ENCODE results near the gene ZFAND2B.
A peak's percentile ranks its signal among the peaks of the same experiment; 100 is the strongest.

Gene ZFAND2B

GRCh38 chr2:219214786-219215185 lies 8.2 kb downstream of the ZFAND2B start:
- Mint-ChIP-seq H3K27me3 (peaks cover 15% of the 10 kb centered on the region), H3K36me3 (ENCODE audit: low read depth) (peaks cover 70% of the 10 kb centered on the region), H3K9me3 (no peaks in the 10 kb centered on the region), H3K4me1 (ENCODE audit: low read depth) (peaks cover 40% of the 10 kb centered on the region), H3K4me3 (no peak overlapping the region), H3K27ac (no peak overlapping the region)
- intact Hi-C loops (cut with micrococcal nuclease): loop anchor here (5.0 kb wide), 1 partner anchor 38 kb away; the partner anchor contains the start of genes TUBA4A and TUBA4B

- Mint-ChIP-seq H3K27ac (peak overlapping the region; percentile 61), H3K36me3 (ENCODE audit: low read depth) (peaks cover 70% of the 10 kb centered on the region), H3K4me3 (no peak overlapping the region), H3K9me3 (no peaks in the 10 kb centered on the region), H3K4me1 (ENCODE audit: low read depth) (peaks cover 47% of the 10 kb centered on the region), H3K27me3 (peaks cover 24% of the 10 kb centered on the region)
- intact Hi-C loops (cut with micrococcal nuclease): loop anchor here (5.0 kb wide), 1 partner anchor 36 kb away; the partner anchor contains the start of genes TUBA4A and TUBA4B
Measured at GRCh38 chr2:219215871-219216534, 9.4 kb downstream of the ZFAND2B start.

GRCh38 chr2:219216535-219216915 lies 9.9 kb downstream of the ZFAND2B start:
- peaks cover 27% of the 10 kb centered on the region for H3K27me3 Mint-ChIP-seq
- peak overlapping the region; percentile 61 for H3K27ac Mint-ChIP-seq
- no peak overlapping the region for H3K4me3 Mint-ChIP-seq
- H3K9me3 Mint-ChIP-seq: no peaks in the 10 kb centered on the region
- H3K4me1 Mint-ChIP-seq (ENCODE audit: low read depth): peaks cover 53% of the 10 kb centered on the region
- intact Hi-C loops (cut with micrococcal nuclease): loop anchor here (5.0 kb wide), 1 partner anchor 36 kb away; the partner anchor contains the start of genes TUBA4A and TUBA4B
- peaks cover 71% of the 10 kb centered on the region for H3K36me3 Mint-ChIP-seq (ENCODE audit: low read depth)

- peaks cover 74% of the 10 kb centered on the region for H3K36me3 Mint-ChIP-seq (ENCODE audit: low read depth)
- H3K27ac Mint-ChIP-seq: peak overlapping the region; percentile 94
- intact Hi-C loops (cut with micrococcal nuclease): loop anchor here (2.0 to 5.0 kb wide), 2 partner anchors 34 to 57 kb away; partner anchors contain the start of genes NHEJ1, TUBA4A and TUBA4B
- H3K27me3 Mint-ChIP-seq: peaks cover 34% of the 10 kb centered on the region
- H3K4me1 Mint-ChIP-seq (ENCODE audit: low read depth): peaks cover 56% of the 10 kb centered on the region
- H3K9me3 Mint-ChIP-seq: no peaks in the 10 kb centered on the region
- H3K4me3 Mint-ChIP-seq: peak overlapping the region; percentile 74
Measured at GRCh38 chr2:219218217-219218731, 11.7 kb downstream of the ZFAND2B start.

- H3K27ac Mint-ChIP-seq: peak within 1 kb of the TSS; percentile 94
- peak within 1 kb of the TSS; percentile 74 for H3K4me3 Mint-ChIP-seq
- peaks cover 56% of the 10 kb centered on the region for H3K4me1 Mint-ChIP-seq (ENCODE audit: low read depth)
- H3K9me3 Mint-ChIP-seq: no peaks in the 10 kb centered on the region
- intact Hi-C loops (cut with micrococcal nuclease): loop anchor here (2.0 to 5.0 kb wide), 2 partner anchors 33 to 58 kb away; partner anchors contain the start of genes NHEJ1, TUBA4A and TUBA4B
- H3K27me3 Mint-ChIP-seq: peaks cover 42% of the 10 kb centered on the region
- H3K36me3 Mint-ChIP-seq (ENCODE audit: low read depth): peaks cover 74% of the 10 kb centered on the region
Measured at GRCh38 chr2:219218732-219219701, 12.4 kb downstream of the ZFAND2B start, which contains the start of gene ABCB6. Gene ABCB6, minus strand, starts transcription at chr2:219218958. Its CDS starts 285 bp downstream, at chr2:219218673.

GRCh38 chr2:219219784-219220532 lies 13.4 kb downstream of the ZFAND2B start:
- no peak overlapping the region for H3K4me3 Mint-ChIP-seq
- H3K9me3 Mint-ChIP-seq: no peaks in the 10 kb centered on the region
- peaks cover 63% of the 10 kb centered on the region for H3K4me1 Mint-ChIP-seq (ENCODE audit: low read depth)
- H3K36me3 Mint-ChIP-seq (ENCODE audit: low read depth): peaks cover 74% of the 10 kb centered on the region
- H3K27ac Mint-ChIP-seq: peak overlapping the region; percentile 94
- intact Hi-C loops (cut with micrococcal nuclease): loop anchor here (2.0 to 5.0 kb wide), 2 partner anchors 32 to 59 kb away; partner anchors contain the start of genes NHEJ1, TUBA4A and TUBA4B
- H3K27me3 Mint-ChIP-seq: peaks cover 48% of the 10 kb centered on the region

GRCh38 chr2:219220652-219221402 lies 14.2 kb downstream of the ZFAND2B start:
- intact Hi-C loops (cut with micrococcal nuclease): no loop called here
- H3K27ac Mint-ChIP-seq: peak overlapping the region; percentile 13
- H3K9me3 Mint-ChIP-seq: no peaks in the 10 kb centered on the region
- peaks cover 47% of the 10 kb centered on the region for H3K27me3 Mint-ChIP-seq
- peaks cover 78% of the 10 kb centered on the region for H3K36me3 Mint-ChIP-seq (ENCODE audit: low read depth)
- peaks cover 70% of the 10 kb centered on the region for H3K4me1 Mint-ChIP-seq (ENCODE audit: low read depth)
- no peak overlapping the region for H3K4me3 Mint-ChIP-seq

- Mint-ChIP-seq H3K27ac (peak overlapping the region; percentile 1), H3K36me3 (ENCODE audit: low read depth) (peaks cover 79% of the 10 kb centered on the region)
Measured at GRCh38 chr2:219221957-219222518, 15.5 kb downstream of the ZFAND2B start.

GRCh38 chr2:219223831-219224610 lies 17.4 kb downstream of the ZFAND2B start:
- H3K4me3 Mint-ChIP-seq: no peak overlapping the region
- peaks cover 42% of the 10 kb centered on the region for H3K27me3 Mint-ChIP-seq
- H3K4me1 Mint-ChIP-seq (ENCODE audit: low read depth): peaks cover 70% of the 10 kb centered on the region
- no peaks in the 10 kb centered on the region for H3K9me3 Mint-ChIP-seq
- intact Hi-C loops (cut with micrococcal nuclease): no loop called here
- H3K27ac Mint-ChIP-seq: peak overlapping the region; percentile 73
- H3K36me3 Mint-ChIP-seq (ENCODE audit: low read depth): peaks cover 95% of the 10 kb centered on the region

More at GRCh38 chr2:219221957-219222518, 15.5 kb downstream of the ZFAND2B start:
- Mint-ChIP-seq H3K4me3 (no peak overlapping the region), H3K4me1 (ENCODE audit: low read depth) (peaks cover 68% of the 10 kb centered on the region), H3K9me3 (no peaks in the 10 kb centered on the region), H3K27me3 (peaks cover 35% of the 10 kb centered on the region)
- intact Hi-C loops (cut with micrococcal nuclease): no loop called here

GRCh38 chr2:219225350-219225749 lies 18.8 kb downstream of the ZFAND2B start:
- Mint-ChIP-seq H3K4me3 (peak overlapping the region; percentile 37), H3K27ac (peak overlapping the region; percentile 73), H3K9me3 (no peaks in the 10 kb centered on the region), H3K4me1 (ENCODE audit: low read depth) (peaks cover 62% of the 10 kb centered on the region), H3K36me3 (ENCODE audit: low read depth) (peaks cover 96% of the 10 kb centered on the region), H3K27me3 (peaks cover 39% of the 10 kb centered on the region)
- intact Hi-C loops (cut with micrococcal nuclease): no loop called here

- Mint-ChIP-seq H3K4me1 (ENCODE audit: low read depth) (peaks cover 56% of the 10 kb centered on the region), H3K36me3 (ENCODE audit: low read depth) (peaks cover 85% of the 10 kb centered on the region), H3K27ac (peak overlapping the region; percentile 93), H3K4me3 (peak overlapping the region; percentile 92), H3K9me3 (no peaks in the 10 kb centered on the region), H3K27me3 (peaks cover 22% of the 10 kb centered on the region)
- intact Hi-C loops (cut with micrococcal nuclease): loop anchor here (2.0 kb wide), 1 partner anchor 17 kb away; the partner anchor contains the start of genes GLB1L and STK16
Measured at GRCh38 chr2:219228041-219228910, 21.7 kb downstream of the ZFAND2B start.

Measured in dendritic cell treated with granulocyte-macrophage colony-stimulating factor and Interleukin-4, amounts not matched to agents 40 ng/mL and 50 ng/mL, for 4 days (primary cell).